GM12801 (cell line): ENCODE results near the gene AGXT2.

ENCODE experiments used
- TF ChIP-seq, protein P1 (sequence below): IDR thresholded peaks from one replicate; pipeline ENCODE4 v1.5.1; 2011; ENCODE audit warnings: control low read depth; ENCODE audit not compliant: insufficient read length; ENCODE audit errors: extremely low read depth

AGXT2 gene

DNA sequence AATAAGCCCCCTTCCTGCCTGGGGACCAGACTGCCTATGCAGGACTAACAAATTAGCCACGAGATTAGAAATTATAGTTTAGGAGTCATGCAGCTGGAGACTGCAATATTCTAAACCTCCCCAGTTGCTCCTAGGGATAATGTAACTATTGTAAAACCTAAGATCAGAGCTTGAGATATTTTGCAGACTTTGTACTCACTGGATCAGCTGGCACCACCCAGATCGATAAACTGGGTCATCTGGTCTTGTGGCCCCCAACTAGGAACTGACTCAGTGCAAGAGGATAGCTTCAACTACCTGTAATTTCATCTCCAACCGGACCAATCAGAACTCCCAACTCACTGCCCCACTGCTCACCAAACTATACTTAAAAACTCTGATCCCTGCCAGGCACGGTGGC, 80.2 kb downstream of the AGXT2 start:
- TF ChIP-seq, protein P1, sequence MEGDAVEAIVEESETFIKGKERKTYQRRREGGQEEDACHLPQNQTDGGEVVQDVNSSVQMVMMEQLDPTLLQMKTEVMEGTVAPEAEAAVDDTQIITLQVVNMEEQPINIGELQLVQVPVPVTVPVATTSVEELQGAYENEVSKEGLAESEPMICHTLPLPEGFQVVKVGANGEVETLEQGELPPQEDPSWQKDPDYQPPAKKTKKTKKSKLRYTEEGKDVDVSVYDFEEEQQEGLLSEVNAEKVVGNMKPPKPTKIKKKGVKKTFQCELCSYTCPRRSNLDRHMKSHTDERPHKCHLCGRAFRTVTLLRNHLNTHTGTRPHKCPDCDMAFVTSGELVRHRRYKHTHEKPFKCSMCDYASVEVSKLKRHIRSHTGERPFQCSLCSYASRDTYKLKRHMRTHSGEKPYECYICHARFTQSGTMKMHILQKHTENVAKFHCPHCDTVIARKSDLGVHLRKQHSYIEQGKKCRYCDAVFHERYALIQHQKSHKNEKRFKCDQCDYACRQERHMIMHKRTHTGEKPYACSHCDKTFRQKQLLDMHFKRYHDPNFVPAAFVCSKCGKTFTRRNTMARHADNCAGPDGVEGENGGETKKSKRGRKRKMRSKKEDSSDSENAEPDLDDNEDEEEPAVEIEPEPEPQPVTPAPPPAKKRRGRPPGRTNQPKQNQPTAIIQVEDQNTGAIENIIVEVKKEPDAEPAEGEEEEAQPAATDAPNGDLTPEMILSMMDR, result no peak

DNA sequence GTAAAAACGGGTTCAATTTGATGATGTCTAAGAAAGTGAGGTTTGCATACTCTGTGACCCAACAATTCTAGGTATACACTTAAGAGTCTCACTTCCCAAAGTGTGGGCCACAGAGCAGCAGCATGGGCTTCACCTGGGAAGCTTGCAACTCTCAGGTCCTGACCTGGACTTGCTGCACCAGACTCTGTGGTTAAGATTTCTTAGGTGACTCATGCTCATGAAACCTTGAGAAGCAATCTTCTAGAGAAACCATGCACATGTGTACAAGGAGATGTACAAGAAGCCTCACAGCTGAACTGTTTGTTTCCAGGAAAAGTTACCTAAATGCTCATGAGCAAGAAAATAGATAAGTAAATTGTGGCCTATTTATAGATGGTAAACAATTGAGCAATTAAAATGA, 88.4 kb downstream of the AGXT2 start:
- TF ChIP-seq, protein P1, result no peak

DNA sequence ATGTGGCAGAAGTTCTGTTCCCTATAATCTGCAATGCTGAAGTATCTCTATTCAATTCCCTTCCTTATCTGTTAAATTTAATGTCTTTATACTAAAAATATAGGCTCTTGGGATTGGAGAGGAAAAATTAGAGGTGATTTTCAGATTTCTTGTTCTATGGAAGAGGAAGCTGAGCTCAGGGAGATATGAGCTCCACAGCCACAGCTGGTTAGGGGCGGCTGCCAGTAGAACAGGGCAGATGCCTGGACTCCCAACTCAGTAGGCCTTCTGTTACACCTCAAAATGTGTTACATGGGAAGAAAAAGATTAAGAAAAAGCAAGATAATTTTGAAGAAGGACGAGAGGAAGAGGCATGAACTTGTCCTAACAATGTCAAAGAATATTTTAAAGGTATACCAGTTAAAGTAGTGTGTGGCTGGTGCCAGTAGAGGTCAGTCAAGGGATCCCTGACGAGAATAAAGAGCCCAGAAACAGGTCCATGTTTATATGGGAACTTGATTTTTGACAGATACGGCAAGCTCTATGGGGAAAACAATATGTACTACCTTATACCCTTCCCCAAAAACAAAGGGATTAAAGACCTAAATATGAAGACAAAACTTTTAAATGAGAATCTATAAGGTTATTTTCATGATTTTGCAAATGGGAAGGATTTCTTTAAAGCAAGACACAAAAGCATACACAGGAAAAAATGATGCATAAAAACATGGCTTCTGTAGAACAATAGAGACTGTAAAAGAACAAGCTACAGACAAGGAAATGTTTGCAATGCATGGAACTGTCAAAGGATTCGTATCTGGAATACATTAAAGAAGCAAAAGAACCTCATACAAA, 89.7 kb downstream of the AGXT2 start:
- TF ChIP-seq, protein P1, result no peak

DNA sequence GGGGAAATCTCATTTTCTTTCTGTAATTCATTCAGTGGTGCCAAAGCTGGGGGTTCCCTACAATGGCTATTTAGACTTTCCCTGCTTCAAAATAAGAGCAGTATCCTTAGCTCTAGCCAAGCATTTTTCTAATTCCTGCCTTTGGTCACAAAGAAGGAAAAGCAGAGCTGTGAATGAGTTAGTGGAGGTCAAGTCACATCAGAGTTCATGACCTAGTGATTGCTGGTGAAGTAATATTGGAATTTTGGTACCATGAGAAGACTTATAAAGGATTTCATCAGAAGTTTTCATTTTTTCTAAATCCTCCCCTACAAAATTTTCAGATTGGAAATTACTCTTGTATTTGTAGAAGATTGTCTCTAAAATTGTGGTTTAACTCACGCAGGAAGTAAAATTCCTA, 90.4 kb downstream of the AGXT2 start:
- TF ChIP-seq, protein P1, result no peak
